Fibroblast of pulmonary artery (primary cell): ENCODE results near the gene AKAP8L.

Source experiments
- DNase-seq: peaks from one replicate; pipeline ENCODE4 v3.0.0-alpha.2; 2010; ENCODE audit warnings: low read depth
- H3K4me3 ChIP-seq: replicated peaks from 2 replicates; pipeline ENCODE4 v1.5.1; 2011; ENCODE audit warnings: low read depth, mild to moderate bottlenecking, control low read depth, low read length, moderate library complexity
- CTCF ChIP-seq: IDR thresholded peaks from 2 replicates; pipeline ENCODE4 v1.5.1; 2011; ENCODE audit warnings: mild to moderate bottlenecking, control low read depth, low read length, inconsistent platforms; ENCODE audit errors: missing control alignments

Gene AKAP8L

GRCh38 chr19:15400521-15401396, 18.0 kb downstream of the AKAP8L start:
- no peak overlapping the region for H3K4me3 ChIP-seq
- DNase-seq: no peak
- no peak for TF ChIP-seq CTCF

- no peak overlapping the region for H3K4me3 ChIP-seq
- DNase-seq: no peak
- no peak for TF ChIP-seq CTCF
Measured at GRCh38 chr19:15399635-15400034, 19.2 kb downstream of the AKAP8L start.

GRCh38 chr19:15399234-15399515, 19.6 kb downstream of the AKAP8L start:
- no peak for TF ChIP-seq CTCF
- H3K4me3 ChIP-seq: no peak overlapping the region
- DNase-seq: no peak

- no peak for TF ChIP-seq CTCF
- no peak overlapping the region for H3K4me3 ChIP-seq
- DNase-seq: no peak
Measured at GRCh38 chr19:15398501-15399233, 20.1 kb downstream of the AKAP8L start.

GRCh38 chr19:15397782-15398181, 21.0 kb downstream of the AKAP8L start:
- no peak for TF ChIP-seq CTCF
- DNase-seq: no peak
- no peak overlapping the region for H3K4me3 ChIP-seq

GRCh38 chr19:15397236-15397635, 21.6 kb downstream of the AKAP8L start:
- no peak for DNase-seq
- H3K4me3 ChIP-seq: no peak overlapping the region
- no peak for TF ChIP-seq CTCF
